B cell (primary cell): ENCODE results near the gene GAB3. TPM values are rescaled to one million over a fixed set of nuclear protein-coding genes. Genes with fewer than 3 reads are reported as not detected.

Experiments used
- ATAC-seq: fragments of 200-7000 bp; cut with Tn5 transposase; one replicate; pipeline ENCODE4 v1.10.0; 2021; ENCODE audit warnings: low read depth, mild to moderate bottlenecking, moderate number of reproducible peaks, moderate library complexity
- CTCF ChIA-PET: fragments of 350-600 bp; sonication (Branson Sonifier 250); formaldehyde crosslinking; loops from one replicate; lab custom pipeline; 2021; ENCODE audit warnings: antibody characterized with exemption, inconsistent platforms; lab: Charles Lee
- POLR2A ChIA-PET: fragments of 350-600 bp; sonication (Branson Sonifier 250); formaldehyde crosslinking; loops from one replicate; lab custom pipeline; 2021; ENCODE audit warnings: antibody characterized with exemption; lab: Charles Lee
- DNase-seq: peaks from one replicate; pipeline ENCODE4 v3.0.0; 2013
- H2AFZ ChIP-seq: 2 replicates; pipeline ENCODE4 v1.6.1; 2012; ENCODE audit warnings: mild to moderate bottlenecking, low read depth, low read length; ENCODE audit not compliant: insufficient read depth, poor library complexity, severe bottlenecking
- H3K27ac ChIP-seq, 2 donors: 1 replicate in 1 of 2; 2 replicates in 1 of 2; pipeline ENCODE4 v1.5.1; 2012 to 2013; ENCODE audit warnings: low read length in 2 of 2, mild to moderate bottlenecking in 2 of 2, moderate library complexity in 1 of 2
- H3K27me3 ChIP-seq, 4 experiments: fragments of 200-600 bp in 1 of 4; sonication (generic) in 1 of 4; replicated peaks in 1 of 4; 1 replicate in 2 of 4; 2 replicates in 2 of 4; pipeline versions ENCODE4 v1.6.1 to v1.7.0; 2013 to 2016; ENCODE audit warnings: low read length in 3 of 4, mild to moderate bottlenecking in 2 of 4, mixed read lengths in 1 of 4, moderate library complexity in 1 of 4; ENCODE audit not compliant: insufficient read depth in 4 of 4, control insufficient read depth in 3 of 4; ENCODE audit errors: control extremely low read depth in 1 of 4
- H3K36me3 ChIP-seq, 2 experiments: replicated peaks in 1 of 2; 1 replicate in 1 of 2; 2 replicates in 1 of 2; pipeline versions ENCODE4 v1.6.1 to v1.7.1; 2013; ENCODE audit warnings: low read length in 1 of 2; ENCODE audit not compliant: insufficient read depth in 2 of 2, control insufficient read depth in 1 of 2; ENCODE audit errors: control extremely low read depth in 1 of 2, extremely low read depth in 1 of 2
- H3K4me1 ChIP-seq, 2 donors: fragments of 200-600 bp in 1 of 2; sonication (generic) in 1 of 2; 1 replicate in 1 of 2; 2 replicates in 1 of 2; pipeline versions ENCODE4 v1.5.1 to v1.6.1; 2013 to 2017; ENCODE audit warnings: low read length in 2 of 2; ENCODE audit not compliant: control insufficient read depth in 2 of 2, insufficient read depth in 2 of 2
- H3K4me2 ChIP-seq: replicated peaks from 2 replicates; pipeline ENCODE3; 2012; ENCODE audit warnings: mild to moderate bottlenecking, low read depth, low read length; ENCODE audit not compliant: poor library complexity, severe bottlenecking
- H3K4me3 ChIP-seq, 5 experiments: fragments of 200-600 bp in 1 of 5; sonication (generic) in 1 of 5; 1 replicate in 3 of 5; 2 replicates in 2 of 5; pipeline versions ENCODE4 v1.5.1 to v1.7.0; 2011 to 2016; ENCODE audit warnings: low read length in 4 of 5, mild to moderate bottlenecking in 4 of 5, low read depth in 2 of 5, control low read depth in 1 of 5, moderate library complexity in 1 of 5; ENCODE audit not compliant: insufficient read depth in 1 of 5; ENCODE audit errors: control extremely low read depth in 1 of 5, extremely low read depth in 1 of 5
- H3K79me2 ChIP-seq: fragments of 200-600 bp; sonication (generic); one replicate; pipeline ENCODE4 v1.6.0; 2016; ENCODE audit warnings: low read length; ENCODE audit not compliant: control insufficient read depth, insufficient read depth
- H3K9ac ChIP-seq: fragments of 200-600 bp; sonication (generic); 2 replicates; pipeline ENCODE4 v1.6.1; 2017; ENCODE audit warnings: mild to moderate bottlenecking, low read length, moderate library complexity
- H3K9me3 ChIP-seq, 3 donors: one replicate each; pipeline versions ENCODE4 v1.6.1 to v1.7.1; 2013; ENCODE audit warnings: low read length in 2 of 3; ENCODE audit not compliant: control insufficient read depth in 2 of 3, insufficient read depth in 1 of 3; ENCODE audit errors: control extremely low read depth in 1 of 3
- H4K20me1 ChIP-seq: 2 replicates; pipeline ENCODE4 v1.6.0; 2012; ENCODE audit warnings: mild to moderate bottlenecking, low read length; ENCODE audit not compliant: insufficient read depth, control insufficient read depth, poor library complexity, severe bottlenecking
- H3K27ac Mint-ChIP-seq: one replicate; pipeline ENCODE4 v1.8.0; 2021; ENCODE audit warnings: mixed read lengths
- H3K27me3 Mint-ChIP-seq: one replicate; pipeline ENCODE4 v1.8.0; 2021; ENCODE audit warnings: mixed read lengths
- H3K4me1 Mint-ChIP-seq: one replicate; pipeline ENCODE4 v1.8.0; 2021; ENCODE audit warnings: mixed read lengths
- H3K4me3 Mint-ChIP-seq: one replicate; pipeline ENCODE4 v1.8.0; 2021; ENCODE audit warnings: mixed read lengths
- H3K9me3 Mint-ChIP-seq: one replicate; pipeline ENCODE4 v1.8.0; 2022; ENCODE audit warnings: mixed read lengths; ENCODE audit not compliant: insufficient read depth
- EZH2 ChIP-seq: IDR thresholded peaks from 2 replicates; pipeline ENCODE4 v1.6.1; 2012; ENCODE audit warnings: borderline replicate concordance, low read depth, mild to moderate bottlenecking, moderate library complexity, low read length; ENCODE audit not compliant: insufficient read depth, poor library complexity, severe bottlenecking
- WGBS: methylation state at CpG from one replicate; pipeline ENCODE4 v1.1.5; 2013; ENCODE audit warnings: missing lambda C conversion rate; ENCODE audit not compliant: insufficient coverage; 5-methylcytosine and 5-hydroxymethylcytosine counted together
- intact Hi-C: fragments of 100-400 bp; cut with micrococcal nuclease; formaldehyde crosslinking; loops from one replicate; pipeline ENCODE4 v1.10.0; 2022
- polyA plus RNA-seq: library from polyadenylated mRNA; depleted of rRNA; stranded (reverse); fragments of >200 nt; gene quantifications from 2 replicates; pipeline ENCODE4 v1.2.3, GENCODE V29; 2012
- total RNA-seq, 2 donors: library from RNA; stranded (reverse); fragments of 120-200 nt in 1 of 2; gene quantifications; 1 replicate in 1 of 2; 2 replicates in 1 of 2; pipeline versions ENCODE4 v1.2.3 to v1.2.4, GENCODE V29; 2013 to 2022
- TF ChIP-seq, protein P1 (sequence below): fragments of 200-600 bp; IDR thresholded peaks from one replicate; pipeline ENCODE4 v1.8.0; 2022; ENCODE audit warnings: antibody characterized with exemption, mild to moderate bottlenecking

Gene GAB3
- total and polyA plus RNA-seq, 2 donors (not counting 1 experiment from before 2014, with no cell fraction given), result 13.2 to 16.5 TPM

- no peak overlapping the region for H3K4me3 ChIP-seq
- Mint-ChIP-seq H3K27me3 (no peaks in the 10 kb centered on the region), H3K9me3 (no peaks in the 10 kb centered on the region), H3K27ac (no peak overlapping the region), H3K4me3 (no peak overlapping the region), H3K4me1 (peaks cover 15% of the 10 kb centered on the region)
- H3K4me1 ChIP-seq, result peaks cover 5 to 9% of the 10 kb centered on the region in 2 donors
- no peak for DNase-seq
- H4K20me1 ChIP-seq, result no peaks in the 10 kb centered on the region
- no peak overlapping the region for H3K4me2 ChIP-seq
- H3K36me3 ChIP-seq, result peaks cover 0 to 30% of the 10 kb centered on the region in 2 experiments
- H3K9me3 ChIP-seq, result no peaks in the 10 kb centered on the region
- no peak for ATAC-seq
- CTCF ChIA-PET, result interaction anchor here (0.7 kb wide), 1 partner anchor 20 kb away, joined by 4 read pairs; no protein-coding TSS in a partner anchor
- H2AFZ ChIP-seq, result no peak overlapping the region
- no peaks in the 10 kb centered on the region for H3K79me2 ChIP-seq
- TF ChIP-seq EZH2, result no peak
- TF ChIP-seq, protein P1, sequence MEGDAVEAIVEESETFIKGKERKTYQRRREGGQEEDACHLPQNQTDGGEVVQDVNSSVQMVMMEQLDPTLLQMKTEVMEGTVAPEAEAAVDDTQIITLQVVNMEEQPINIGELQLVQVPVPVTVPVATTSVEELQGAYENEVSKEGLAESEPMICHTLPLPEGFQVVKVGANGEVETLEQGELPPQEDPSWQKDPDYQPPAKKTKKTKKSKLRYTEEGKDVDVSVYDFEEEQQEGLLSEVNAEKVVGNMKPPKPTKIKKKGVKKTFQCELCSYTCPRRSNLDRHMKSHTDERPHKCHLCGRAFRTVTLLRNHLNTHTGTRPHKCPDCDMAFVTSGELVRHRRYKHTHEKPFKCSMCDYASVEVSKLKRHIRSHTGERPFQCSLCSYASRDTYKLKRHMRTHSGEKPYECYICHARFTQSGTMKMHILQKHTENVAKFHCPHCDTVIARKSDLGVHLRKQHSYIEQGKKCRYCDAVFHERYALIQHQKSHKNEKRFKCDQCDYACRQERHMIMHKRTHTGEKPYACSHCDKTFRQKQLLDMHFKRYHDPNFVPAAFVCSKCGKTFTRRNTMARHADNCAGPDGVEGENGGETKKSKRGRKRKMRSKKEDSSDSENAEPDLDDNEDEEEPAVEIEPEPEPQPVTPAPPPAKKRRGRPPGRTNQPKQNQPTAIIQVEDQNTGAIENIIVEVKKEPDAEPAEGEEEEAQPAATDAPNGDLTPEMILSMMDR, result no peak
- no peak overlapping the region for H3K9ac ChIP-seq
- H3K27me3 ChIP-seq, result no peaks in the 10 kb centered on the region
- no peak overlapping the region for H3K27ac ChIP-seq
- WGBS, result no CpG with 5 or more reads among the region's 1 CpG
- intact Hi-C loops, result no loop called here
- POLR2A ChIA-PET, result no interaction called here
These were observed 54.2 kb downstream of the GAB3 start for GRCh38 chrX:154696676-154697045.

DNA sequence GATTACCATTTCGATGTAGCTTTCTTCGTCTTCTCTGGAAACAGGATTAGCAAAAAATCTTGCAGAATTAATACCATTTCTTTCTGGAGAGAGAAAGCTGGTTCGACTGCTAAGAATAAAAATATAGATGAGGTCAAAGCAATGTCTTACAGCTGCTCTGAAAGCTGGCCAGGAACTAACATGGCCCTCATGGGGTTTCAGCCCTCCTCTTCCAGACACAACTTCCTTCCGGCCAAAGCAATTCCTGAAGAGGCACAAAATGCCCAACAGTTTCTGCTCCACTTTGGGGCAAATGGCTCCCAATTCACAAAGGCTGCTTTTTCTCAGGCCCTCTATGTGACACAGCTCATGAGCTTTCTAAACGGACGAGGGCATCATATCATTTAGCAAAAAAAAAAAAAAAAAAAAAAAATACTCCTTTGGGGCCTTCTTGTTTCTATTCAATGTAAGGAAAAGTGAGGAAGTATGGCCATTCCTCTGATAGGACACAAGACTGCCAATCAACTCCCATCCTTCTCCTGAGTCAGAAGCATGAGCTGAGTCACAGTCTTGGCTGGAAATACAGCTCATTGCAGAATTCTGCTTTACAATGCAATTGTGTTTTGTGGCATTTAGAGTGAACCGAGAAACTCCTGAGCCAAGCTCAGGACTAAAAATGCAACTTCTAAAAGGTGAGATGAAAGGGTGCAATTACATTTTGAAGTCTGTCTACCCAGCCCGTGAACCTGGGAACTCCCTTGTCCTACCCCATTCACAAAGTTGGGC, 54.8 kb downstream of the GAB3 start:
- no peak overlapping the region for H3K4me2 ChIP-seq
- H3K36me3 ChIP-seq, result peaks cover 0 to 30% of the 10 kb centered on the region in 2 experiments
- ChIA-PET CTCF (interaction anchor here (0.7 kb wide), 1 partner anchor 21 kb away, joined by 4 read pairs; no protein-coding TSS in a partner anchor), POLR2A (no interaction called here)
- Mint-ChIP-seq H3K4me1 (peaks cover 15% of the 10 kb centered on the region), H3K4me3 (no peak overlapping the region), H3K9me3 (no peaks in the 10 kb centered on the region), H3K27me3 (no peaks in the 10 kb centered on the region), H3K27ac (no peak overlapping the region)
- H3K79me2 ChIP-seq, result no peaks in the 10 kb centered on the region
- ATAC-seq, result no peak
- WGBS, result no CpG with 5 or more reads among the region's 8 CpGs
- no peak overlapping the region for H3K9ac ChIP-seq
- H4K20me1 ChIP-seq, result no peaks in the 10 kb centered on the region
- DNase-seq, result no peak
- no peaks in the 10 kb centered on the region for H3K27me3 ChIP-seq
- no peak for TF ChIP-seq EZH2
- TF ChIP-seq, protein P1, result no peak
- H3K9me3 ChIP-seq, result no peaks in the 10 kb centered on the region
- intact Hi-C loops, result no loop called here
- no peak overlapping the region for H2AFZ ChIP-seq
- H3K4me1 ChIP-seq, result peaks cover 5 to 9% of the 10 kb centered on the region in 2 donors
- H3K27ac ChIP-seq, result no peak overlapping the region
- no peak overlapping the region for H3K4me3 ChIP-seq
